B cell (primary cell): ENCODE measurements around the gene CASR. TPM values are rescaled to one million over a fixed set of nuclear protein-coding genes. Genes with fewer than 3 reads are reported as not detected.

Experiments used
- ATAC-seq: fragments of 200-7000 bp; cut with Tn5 transposase; one replicate; pipeline ENCODE4 v1.10.0; 2021; ENCODE audit warnings: low read depth, mild to moderate bottlenecking, moderate number of reproducible peaks, moderate library complexity
- CTCF ChIA-PET: fragments of 350-600 bp; sonication (Branson Sonifier 250); formaldehyde crosslinking; loops from one replicate; lab custom pipeline; 2021; ENCODE audit warnings: antibody characterized with exemption, inconsistent platforms; lab: Charles Lee
- POLR2A ChIA-PET: fragments of 350-600 bp; sonication (Branson Sonifier 250); formaldehyde crosslinking; loops from one replicate; lab custom pipeline; 2021; ENCODE audit warnings: antibody characterized with exemption; lab: Charles Lee
- DNase-seq: peaks from one replicate; pipeline ENCODE4 v3.0.0; 2013
- H2AFZ ChIP-seq: 2 replicates; pipeline ENCODE4 v1.6.1; 2012; ENCODE audit warnings: mild to moderate bottlenecking, low read depth, low read length; ENCODE audit not compliant: insufficient read depth, poor library complexity, severe bottlenecking
- H3K27ac ChIP-seq, 2 donors: 1 replicate in 1 of 2; 2 replicates in 1 of 2; pipeline ENCODE4 v1.5.1; 2012 to 2013; ENCODE audit warnings: low read length in 2 of 2, mild to moderate bottlenecking in 2 of 2, moderate library complexity in 1 of 2
- H3K27me3 ChIP-seq, 4 experiments: fragments of 200-600 bp in 1 of 4; sonication (generic) in 1 of 4; replicated peaks in 1 of 4; 1 replicate in 2 of 4; 2 replicates in 2 of 4; pipeline versions ENCODE4 v1.6.1 to v1.7.0; 2013 to 2016; ENCODE audit warnings: low read length in 3 of 4, mild to moderate bottlenecking in 2 of 4, mixed read lengths in 1 of 4, moderate library complexity in 1 of 4; ENCODE audit not compliant: insufficient read depth in 4 of 4, control insufficient read depth in 3 of 4; ENCODE audit errors: control extremely low read depth in 1 of 4
- H3K36me3 ChIP-seq, 2 experiments: replicated peaks in 1 of 2; 1 replicate in 1 of 2; 2 replicates in 1 of 2; pipeline versions ENCODE4 v1.6.1 to v1.7.1; 2013; ENCODE audit warnings: low read length in 1 of 2; ENCODE audit not compliant: insufficient read depth in 2 of 2, control insufficient read depth in 1 of 2; ENCODE audit errors: control extremely low read depth in 1 of 2, extremely low read depth in 1 of 2
- H3K4me1 ChIP-seq, 2 donors: fragments of 200-600 bp in 1 of 2; sonication (generic) in 1 of 2; 1 replicate in 1 of 2; 2 replicates in 1 of 2; pipeline versions ENCODE4 v1.5.1 to v1.6.1; 2013 to 2017; ENCODE audit warnings: low read length in 2 of 2; ENCODE audit not compliant: control insufficient read depth in 2 of 2, insufficient read depth in 2 of 2
- H3K4me2 ChIP-seq: replicated peaks from 2 replicates; pipeline ENCODE3; 2012; ENCODE audit warnings: mild to moderate bottlenecking, low read depth, low read length; ENCODE audit not compliant: poor library complexity, severe bottlenecking
- H3K4me3 ChIP-seq, 5 experiments: fragments of 200-600 bp in 1 of 5; sonication (generic) in 1 of 5; 1 replicate in 3 of 5; 2 replicates in 2 of 5; pipeline versions ENCODE4 v1.5.1 to v1.7.0; 2011 to 2016; ENCODE audit warnings: low read length in 4 of 5, mild to moderate bottlenecking in 4 of 5, low read depth in 2 of 5, control low read depth in 1 of 5, moderate library complexity in 1 of 5; ENCODE audit not compliant: insufficient read depth in 1 of 5; ENCODE audit errors: control extremely low read depth in 1 of 5, extremely low read depth in 1 of 5
- H3K79me2 ChIP-seq: fragments of 200-600 bp; sonication (generic); one replicate; pipeline ENCODE4 v1.6.0; 2016; ENCODE audit warnings: low read length; ENCODE audit not compliant: control insufficient read depth, insufficient read depth
- H3K9ac ChIP-seq: fragments of 200-600 bp; sonication (generic); 2 replicates; pipeline ENCODE4 v1.6.1; 2017; ENCODE audit warnings: mild to moderate bottlenecking, low read length, moderate library complexity
- H3K9me3 ChIP-seq, 3 donors: one replicate each; pipeline versions ENCODE4 v1.6.1 to v1.7.1; 2013; ENCODE audit warnings: low read length in 2 of 3; ENCODE audit not compliant: control insufficient read depth in 2 of 3, insufficient read depth in 1 of 3; ENCODE audit errors: control extremely low read depth in 1 of 3
- H4K20me1 ChIP-seq: 2 replicates; pipeline ENCODE4 v1.6.0; 2012; ENCODE audit warnings: mild to moderate bottlenecking, low read length; ENCODE audit not compliant: insufficient read depth, control insufficient read depth, poor library complexity, severe bottlenecking
- H3K27ac Mint-ChIP-seq: one replicate; pipeline ENCODE4 v1.8.0; 2021; ENCODE audit warnings: mixed read lengths
- H3K27me3 Mint-ChIP-seq: one replicate; pipeline ENCODE4 v1.8.0; 2021; ENCODE audit warnings: mixed read lengths
- H3K4me1 Mint-ChIP-seq: one replicate; pipeline ENCODE4 v1.8.0; 2021; ENCODE audit warnings: mixed read lengths
- H3K4me3 Mint-ChIP-seq: one replicate; pipeline ENCODE4 v1.8.0; 2021; ENCODE audit warnings: mixed read lengths
- H3K9me3 Mint-ChIP-seq: one replicate; pipeline ENCODE4 v1.8.0; 2022; ENCODE audit warnings: mixed read lengths; ENCODE audit not compliant: insufficient read depth
- EZH2 ChIP-seq: IDR thresholded peaks from 2 replicates; pipeline ENCODE4 v1.6.1; 2012; ENCODE audit warnings: borderline replicate concordance, low read depth, mild to moderate bottlenecking, moderate library complexity, low read length; ENCODE audit not compliant: insufficient read depth, poor library complexity, severe bottlenecking
- WGBS: methylation state at CpG from one replicate; pipeline ENCODE4 v1.1.5; 2013; ENCODE audit warnings: missing lambda C conversion rate; ENCODE audit not compliant: insufficient coverage; 5-methylcytosine and 5-hydroxymethylcytosine counted together
- intact Hi-C: fragments of 100-400 bp; cut with micrococcal nuclease; formaldehyde crosslinking; loops from one replicate; pipeline ENCODE4 v1.10.0; 2022
- polyA minus RNA-seq: library from RNA; depleted of rRNA, polyadenylated mRNA; stranded (reverse); fragments of >200 nt; gene quantifications from 2 replicates; pipeline ENCODE4 v1.2.3, GENCODE V29; 2012
- polyA plus RNA-seq: library from polyadenylated mRNA; depleted of rRNA; stranded (reverse); fragments of >200 nt; gene quantifications from 2 replicates; pipeline ENCODE4 v1.2.3, GENCODE V29; 2012
- total RNA-seq, 2 donors: library from RNA; stranded (reverse); fragments of 120-200 nt in 1 of 2; gene quantifications; 1 replicate in 1 of 2; 2 replicates in 1 of 2; pipeline versions ENCODE4 v1.2.3 to v1.2.4, GENCODE V29; 2013 to 2022
- TF ChIP-seq, protein P1 (sequence below): fragments of 200-600 bp; IDR thresholded peaks from one replicate; pipeline ENCODE4 v1.8.0; 2022; ENCODE audit warnings: antibody characterized with exemption, mild to moderate bottlenecking

CASR gene, protein sequence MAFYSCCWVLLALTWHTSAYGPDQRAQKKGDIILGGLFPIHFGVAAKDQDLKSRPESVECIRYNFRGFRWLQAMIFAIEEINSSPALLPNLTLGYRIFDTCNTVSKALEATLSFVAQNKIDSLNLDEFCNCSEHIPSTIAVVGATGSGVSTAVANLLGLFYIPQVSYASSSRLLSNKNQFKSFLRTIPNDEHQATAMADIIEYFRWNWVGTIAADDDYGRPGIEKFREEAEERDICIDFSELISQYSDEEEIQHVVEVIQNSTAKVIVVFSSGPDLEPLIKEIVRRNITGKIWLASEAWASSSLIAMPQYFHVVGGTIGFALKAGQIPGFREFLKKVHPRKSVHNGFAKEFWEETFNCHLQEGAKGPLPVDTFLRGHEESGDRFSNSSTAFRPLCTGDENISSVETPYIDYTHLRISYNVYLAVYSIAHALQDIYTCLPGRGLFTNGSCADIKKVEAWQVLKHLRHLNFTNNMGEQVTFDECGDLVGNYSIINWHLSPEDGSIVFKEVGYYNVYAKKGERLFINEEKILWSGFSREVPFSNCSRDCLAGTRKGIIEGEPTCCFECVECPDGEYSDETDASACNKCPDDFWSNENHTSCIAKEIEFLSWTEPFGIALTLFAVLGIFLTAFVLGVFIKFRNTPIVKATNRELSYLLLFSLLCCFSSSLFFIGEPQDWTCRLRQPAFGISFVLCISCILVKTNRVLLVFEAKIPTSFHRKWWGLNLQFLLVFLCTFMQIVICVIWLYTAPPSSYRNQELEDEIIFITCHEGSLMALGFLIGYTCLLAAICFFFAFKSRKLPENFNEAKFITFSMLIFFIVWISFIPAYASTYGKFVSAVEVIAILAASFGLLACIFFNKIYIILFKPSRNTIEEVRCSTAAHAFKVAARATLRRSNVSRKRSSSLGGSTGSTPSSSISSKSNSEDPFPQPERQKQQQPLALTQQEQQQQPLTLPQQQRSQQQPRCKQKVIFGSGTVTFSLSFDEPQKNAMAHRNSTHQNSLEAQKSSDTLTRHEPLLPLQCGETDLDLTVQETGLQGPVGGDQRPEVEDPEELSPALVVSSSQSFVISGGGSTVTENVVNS
- not detected in 2 replicates for total RNA-seq
- not detected for total RNA-seq (2013)
- not detected in 2 replicates for polyA plus RNA-seq
- 0.14 TPM in 1 of 2 replicates, not detected in the other for polyA minus RNA-seq

DNA sequence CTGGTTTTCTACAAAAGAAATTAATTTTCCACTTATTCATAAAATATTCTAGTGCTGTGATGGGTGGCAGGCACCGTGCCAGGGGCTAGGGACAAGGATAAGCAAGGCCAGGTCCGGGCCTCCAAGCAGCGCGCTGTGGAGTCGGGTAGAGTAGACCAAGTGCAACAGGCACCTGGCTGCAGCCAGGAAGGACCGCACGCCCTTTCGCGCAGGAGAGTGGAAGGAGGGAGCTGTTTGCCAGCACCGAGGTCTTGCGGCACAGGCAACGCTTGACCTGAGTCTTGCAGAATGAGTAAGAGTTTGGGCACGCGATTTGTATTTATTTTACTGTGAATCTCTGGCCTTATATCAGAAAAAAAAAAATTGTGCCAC, at the start of gene CASR:
TSS of gene CASR (plus strand) at position 148 of the 372 bp plus-strand sequence. CDS start 70,522 bp downstream, outside the sequence.
- no peak within 1 kb of the TSS for H3K27ac Mint-ChIP-seq
- peak within 1 kb of the TSS; percentile 76 for H3K4me2 ChIP-seq

More for the DNA sequence above, at the start of gene CASR:
- TF ChIP-seq, protein P1, sequence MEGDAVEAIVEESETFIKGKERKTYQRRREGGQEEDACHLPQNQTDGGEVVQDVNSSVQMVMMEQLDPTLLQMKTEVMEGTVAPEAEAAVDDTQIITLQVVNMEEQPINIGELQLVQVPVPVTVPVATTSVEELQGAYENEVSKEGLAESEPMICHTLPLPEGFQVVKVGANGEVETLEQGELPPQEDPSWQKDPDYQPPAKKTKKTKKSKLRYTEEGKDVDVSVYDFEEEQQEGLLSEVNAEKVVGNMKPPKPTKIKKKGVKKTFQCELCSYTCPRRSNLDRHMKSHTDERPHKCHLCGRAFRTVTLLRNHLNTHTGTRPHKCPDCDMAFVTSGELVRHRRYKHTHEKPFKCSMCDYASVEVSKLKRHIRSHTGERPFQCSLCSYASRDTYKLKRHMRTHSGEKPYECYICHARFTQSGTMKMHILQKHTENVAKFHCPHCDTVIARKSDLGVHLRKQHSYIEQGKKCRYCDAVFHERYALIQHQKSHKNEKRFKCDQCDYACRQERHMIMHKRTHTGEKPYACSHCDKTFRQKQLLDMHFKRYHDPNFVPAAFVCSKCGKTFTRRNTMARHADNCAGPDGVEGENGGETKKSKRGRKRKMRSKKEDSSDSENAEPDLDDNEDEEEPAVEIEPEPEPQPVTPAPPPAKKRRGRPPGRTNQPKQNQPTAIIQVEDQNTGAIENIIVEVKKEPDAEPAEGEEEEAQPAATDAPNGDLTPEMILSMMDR, result no peak
- TF ChIP-seq EZH2, result no peak
- peak within 1 kb of the TSS in 3 of 5 experiments; percentile 6 to 59 (median 37) for H3K4me3 ChIP-seq
- H3K4me1 ChIP-seq, result peaks cover 10 to 16% of the 10 kb centered on the region in 2 donors
- Mint-ChIP-seq H3K4me1 (peaks cover 11% of the 10 kb centered on the region), H3K27me3 (peaks cover 76% of the 10 kb centered on the region), H3K4me3 (peak within 1 kb of the TSS; percentile 86), H3K9me3 (no peaks in the 10 kb centered on the region)
- ATAC-seq, result no peak
- H3K9me3 ChIP-seq, result peaks cover 0 to 7% (median 0%) of the 10 kb centered on the region in 3 donors
- WGBS, result 21% methylated on average over 14 of the region's 14 CpGs
- H3K27me3 ChIP-seq, result peaks cover 0 to 44% (median 34%) of the 10 kb centered on the region in 4 experiments
- no peak within 1 kb of the TSS for H3K27ac ChIP-seq
- ChIA-PET POLR2A (no interaction called here), CTCF (no interaction called here)
- peak within 1 kb of the TSS; percentile 55 for H3K9ac ChIP-seq
- H3K79me2 ChIP-seq, result no peaks in the 10 kb centered on the region
- no peaks in the 10 kb centered on the region for H3K36me3 ChIP-seq
- H4K20me1 ChIP-seq, result no peaks in the 10 kb centered on the region
- intact Hi-C loops, result no loop called here
- no peak for DNase-seq
- H2AFZ ChIP-seq, result peak within 1 kb of the TSS; percentile 72
